Stimulated activated CD4-positive, alpha-beta T cell treated with anti-CD3 and anti-CD28 coated beads, Interleukin-2, amount 100 ng/mL, for 24 hours (primary cell): ENCODE results near the gene THSD4.

ENCODE experiments used
- DNase-seq, 2 donors: peaks; one replicate each; pipeline ENCODE4 v3.0.0-alpha.2; 2020

The THSD4 gene

GRCh38 chr15:71603379-71603778 lies 488.1 kb downstream of the THSD4 start:
- no peak for DNase-seq

GRCh38 chr15:71607383-71607782 lies 492.1 kb downstream of the THSD4 start:
- DNase-seq, result no peak

- no peak for DNase-seq
Observed at GRCh38 chr15:71610728-71611552, 495.7 kb downstream of the THSD4 start.

GRCh38 chr15:71611553-71612396 lies 496.5 kb downstream of the THSD4 start:
- DNase-seq, result no peak

- DNase-seq, result no peak
Observed at GRCh38 chr15:71612397-71612722, 497.1 kb downstream of the THSD4 start.

- no peak for DNase-seq
Observed at GRCh38 chr15:71612869-71613268, 497.6 kb downstream of the THSD4 start.

GRCh38 chr15:71623111-71623510 lies 507.8 kb downstream of the THSD4 start:
- DNase-seq, result no peak

GRCh38 chr15:71626596-71627088 lies 511.4 kb downstream of the THSD4 start:
- no peak for DNase-seq

GRCh38 chr15:71627188-71627587 lies 511.9 kb downstream of the THSD4 start:
- no peak for DNase-seq

- no peak for DNase-seq
Observed at GRCh38 chr15:71627604-71628003, 512.3 kb downstream of the THSD4 start.

GRCh38 chr15:71628988-71629770 lies 513.9 kb downstream of the THSD4 start:
- no peak for DNase-seq

GRCh38 chr15:71629781-71630474 lies 514.7 kb downstream of the THSD4 start:
- DNase-seq, result no peak

GRCh38 chr15:71630475-71630809 lies 515.2 kb downstream of the THSD4 start:
- DNase-seq, result no peak

GRCh38 chr15:71632576-71633195 lies 517.4 kb downstream of the THSD4 start:
- DNase-seq, result no peak

- DNase-seq, result no peak
Observed at GRCh38 chr15:71634820-71635560, 519.7 kb downstream of the THSD4 start.

- no peak for DNase-seq
Observed at GRCh38 chr15:71635735-71636134, 520.5 kb downstream of the THSD4 start.

- no peak for DNase-seq
Observed at GRCh38 chr15:71638876-71639275, 523.6 kb downstream of the THSD4 start.

- DNase-seq, result no peak
Observed at GRCh38 chr15:71639471-71639870, 524.2 kb downstream of the THSD4 start.

GRCh38 chr15:71643918-71644317 lies 528.6 kb downstream of the THSD4 start:
- no peak for DNase-seq

- DNase-seq, result no peak
Observed at GRCh38 chr15:71646767-71647486, 531.7 kb downstream of the THSD4 start.

GRCh38 chr15:71647487-71647808 lies 532.2 kb downstream of the THSD4 start:
- DNase-seq, result no peak
